ENCODE results near the gene TM4SF5. TPM values are rescaled to one million over a fixed set of nuclear protein-coding genes. Genes with fewer than 3 reads are reported as not detected.
A peak's percentile ranks its signal among the peaks of the same experiment; 100 is the strongest.

Gene TM4SF5
- total RNA-seq, 1 experiment from 2014 or later = not detected

DNA sequence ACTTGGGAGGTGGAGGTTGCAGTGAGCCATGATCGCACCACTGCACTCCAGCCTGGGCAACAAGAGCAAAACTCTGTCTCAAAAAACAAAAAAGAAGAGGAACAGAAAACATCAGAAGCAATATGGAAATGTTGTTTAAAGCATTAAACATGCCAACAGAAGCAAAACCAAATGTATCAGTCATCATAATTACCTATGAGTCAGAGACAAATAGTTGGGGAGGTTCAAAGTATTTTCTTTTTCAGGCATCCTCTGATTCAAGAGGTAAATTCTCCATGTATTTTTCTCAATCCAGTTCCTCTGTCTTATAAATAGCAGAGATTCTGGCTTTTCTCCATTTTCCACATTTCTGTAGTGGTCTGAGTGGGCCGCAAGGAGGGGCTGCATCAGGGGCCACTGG lies 2.1 kb upstream of the TM4SF5 start:
- Histone ChIP-seq H3K27ac (ENCODE audit: low read depth, low read length) (no peak overlapping the region), H3K9ac (ENCODE audit: low read length) (no peak overlapping the region), H2AFZ (ENCODE audit: low read depth, low read length, poor library complexity, severe bottlenecking) (no peak overlapping the region), H3K9me3 (ENCODE audit: control insufficient read depth in 1 of 2, insufficient read depth in 1 of 2, low read depth in 1 of 2, low read length in 2 of 2) (no peaks in the 10 kb centered on the region), H3K4me3 (replicated peaks in 1 of 2; ENCODE audit: low read depth in 1 of 2, low read length in 2 of 2) (no peak overlapping the region), H3K4me2 (ENCODE audit: low read length) (peak overlapping the region; percentile 35), H3K9me2 (ENCODE audit: insufficient read depth) (no peaks in the 10 kb centered on the region), H3K36me3 (ENCODE audit: control insufficient read depth in 1 of 2, insufficient read depth in 2 of 2, low read length in 2 of 2) (no peaks in the 10 kb centered on the region), H3K4me1 (ENCODE audit: control insufficient read depth in 1 of 2, insufficient read depth in 2 of 2, low read length in 2 of 2) (peaks cover 5 to 16% of the 10 kb centered on the region in 2 experiments; a peak in 3 of 4 replicates), H4K20me1 (ENCODE audit: insufficient read depth) (no peaks in the 10 kb centered on the region), H3K27me3 (ENCODE audit: insufficient read depth, low read length) (no peaks in the 10 kb centered on the region), H3K79me2 (ENCODE audit: insufficient read depth, low read length) (no peaks in the 10 kb centered on the region)
- ChIA-PET RAD21 (ENCODE audit: low non-redundant PET in 1 of 2, low total read pairs in 2 of 2, uncharacterized antibody in 2 of 2, unreplicated experiment in 2 of 2) (no interaction called here), POLR2A (no interaction called here), CTCF (no interaction called here)
- BruUV-seq (replicated peaks) = no TSS peak
- no peak for ATAC-seq
- no peak for TF ChIP-seq ZFX (IDR thresholded peaks at IDR 0.05)
- TF ChIP-seq POLR2AphosphoS5 (IDR thresholded peaks at IDR 0.05; ENCODE audit: low read depth, low read length) = no peak
- TF ChIP-seq, protein P1, sequence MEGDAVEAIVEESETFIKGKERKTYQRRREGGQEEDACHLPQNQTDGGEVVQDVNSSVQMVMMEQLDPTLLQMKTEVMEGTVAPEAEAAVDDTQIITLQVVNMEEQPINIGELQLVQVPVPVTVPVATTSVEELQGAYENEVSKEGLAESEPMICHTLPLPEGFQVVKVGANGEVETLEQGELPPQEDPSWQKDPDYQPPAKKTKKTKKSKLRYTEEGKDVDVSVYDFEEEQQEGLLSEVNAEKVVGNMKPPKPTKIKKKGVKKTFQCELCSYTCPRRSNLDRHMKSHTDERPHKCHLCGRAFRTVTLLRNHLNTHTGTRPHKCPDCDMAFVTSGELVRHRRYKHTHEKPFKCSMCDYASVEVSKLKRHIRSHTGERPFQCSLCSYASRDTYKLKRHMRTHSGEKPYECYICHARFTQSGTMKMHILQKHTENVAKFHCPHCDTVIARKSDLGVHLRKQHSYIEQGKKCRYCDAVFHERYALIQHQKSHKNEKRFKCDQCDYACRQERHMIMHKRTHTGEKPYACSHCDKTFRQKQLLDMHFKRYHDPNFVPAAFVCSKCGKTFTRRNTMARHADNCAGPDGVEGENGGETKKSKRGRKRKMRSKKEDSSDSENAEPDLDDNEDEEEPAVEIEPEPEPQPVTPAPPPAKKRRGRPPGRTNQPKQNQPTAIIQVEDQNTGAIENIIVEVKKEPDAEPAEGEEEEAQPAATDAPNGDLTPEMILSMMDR (IDR thresholded peaks at IDR 0.05 in 2 of 3, conservative IDR thresholded peaks at IDR 0.05 in 1 of 3; ENCODE audit: borderline replicate concordance in 1 of 3, insufficient read depth in 1 of 3, low read depth in 2 of 3, low read length in 2 of 3) = no peak
- no peak for TF ChIP-seq POLR2A (IDR thresholded peaks at IDR 0.05; ENCODE audit: borderline replicate concordance, extremely low read depth, insufficient read depth, insufficient read length)
- no peak for TF ChIP-seq EZH2phosphoT487 (IDR thresholded peaks at IDR 0.05; ENCODE audit: borderline replicate concordance)
- TF ChIP-seq JUND (IDR thresholded peaks at IDR 0.05) = no peak
- TF ChIP-seq, protein P2, sequence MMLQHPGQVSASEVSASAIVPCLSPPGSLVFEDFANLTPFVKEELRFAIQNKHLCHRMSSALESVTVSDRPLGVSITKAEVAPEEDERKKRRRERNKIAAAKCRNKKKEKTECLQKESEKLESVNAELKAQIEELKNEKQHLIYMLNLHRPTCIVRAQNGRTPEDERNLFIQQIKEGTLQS (IDR thresholded peaks at IDR 0.05) = no peak
- TF ChIP-seq RAD21 (IDR thresholded peaks at IDR 0.05; ENCODE audit: low read depth) = no peak
- no peak for TF ChIP-seq CEBPB (IDR thresholded peaks at IDR 0.05; ENCODE audit: low read depth)
- TF ChIP-seq YY1 (IDR thresholded peaks at IDR 0.05; ENCODE audit: extremely low read depth, insufficient replicate concordance, low read depth, low read length) = no peak
- no peak for TF ChIP-seq CBX3 (IDR thresholded peaks at IDR 0.05; ENCODE audit: low read depth)
- no peak for TF ChIP-seq EZH2 (IDR thresholded peaks at IDR 0.05)
- TF ChIP-seq, protein P3, sequence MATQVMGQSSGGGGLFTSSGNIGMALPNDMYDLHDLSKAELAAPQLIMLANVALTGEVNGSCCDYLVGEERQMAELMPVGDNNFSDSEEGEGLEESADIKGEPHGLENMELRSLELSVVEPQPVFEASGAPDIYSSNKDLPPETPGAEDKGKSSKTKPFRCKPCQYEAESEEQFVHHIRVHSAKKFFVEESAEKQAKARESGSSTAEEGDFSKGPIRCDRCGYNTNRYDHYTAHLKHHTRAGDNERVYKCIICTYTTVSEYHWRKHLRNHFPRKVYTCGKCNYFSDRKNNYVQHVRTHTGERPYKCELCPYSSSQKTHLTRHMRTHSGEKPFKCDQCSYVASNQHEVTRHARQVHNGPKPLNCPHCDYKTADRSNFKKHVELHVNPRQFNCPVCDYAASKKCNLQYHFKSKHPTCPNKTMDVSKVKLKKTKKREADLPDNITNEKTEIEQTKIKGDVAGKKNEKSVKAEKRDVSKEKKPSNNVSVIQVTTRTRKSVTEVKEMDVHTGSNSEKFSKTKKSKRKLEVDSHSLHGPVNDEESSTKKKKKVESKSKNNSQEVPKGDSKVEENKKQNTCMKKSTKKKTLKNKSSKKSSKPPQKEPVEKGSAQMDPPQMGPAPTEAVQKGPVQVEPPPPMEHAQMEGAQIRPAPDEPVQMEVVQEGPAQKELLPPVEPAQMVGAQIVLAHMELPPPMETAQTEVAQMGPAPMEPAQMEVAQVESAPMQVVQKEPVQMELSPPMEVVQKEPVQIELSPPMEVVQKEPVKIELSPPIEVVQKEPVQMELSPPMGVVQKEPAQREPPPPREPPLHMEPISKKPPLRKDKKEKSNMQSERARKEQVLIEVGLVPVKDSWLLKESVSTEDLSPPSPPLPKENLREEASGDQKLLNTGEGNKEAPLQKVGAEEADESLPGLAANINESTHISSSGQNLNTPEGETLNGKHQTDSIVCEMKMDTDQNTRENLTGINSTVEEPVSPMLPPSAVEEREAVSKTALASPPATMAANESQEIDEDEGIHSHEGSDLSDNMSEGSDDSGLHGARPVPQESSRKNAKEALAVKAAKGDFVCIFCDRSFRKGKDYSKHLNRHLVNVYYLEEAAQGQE (IDR thresholded peaks at IDR 0.05; ENCODE audit: low read depth) = no peak
- TF ChIP-seq SP1 (IDR thresholded peaks at IDR 0.05; ENCODE audit: low read depth) = no peak
- no peak for TF ChIP-seq ELF1 (IDR thresholded peaks at IDR 0.05; ENCODE audit: borderline replicate concordance, low read depth)
- TF ChIP-seq MAX (IDR thresholded peaks at IDR 0.05) = no peak
- no peak for TF ChIP-seq TCF7L2 (IDR thresholded peaks at IDR 0.05; ENCODE audit: borderline replicate concordance, extremely low read depth, insufficient read depth, insufficient read length)
- TF ChIP-seq SIN3A (IDR thresholded peaks at IDR 0.05; ENCODE audit: low read depth) = no peak
- no peak for TF ChIP-seq FOSL1 (IDR thresholded peaks at IDR 0.05; ENCODE audit: low read depth)
- DNase-seq (ENCODE audit: low read depth, low spot score) = no peak
- intact Hi-C loops (cut with micrococcal nuclease) = no loop called here
